ENCODE results near the gene ANKRD6.

ANKRD6 gene

DNA sequence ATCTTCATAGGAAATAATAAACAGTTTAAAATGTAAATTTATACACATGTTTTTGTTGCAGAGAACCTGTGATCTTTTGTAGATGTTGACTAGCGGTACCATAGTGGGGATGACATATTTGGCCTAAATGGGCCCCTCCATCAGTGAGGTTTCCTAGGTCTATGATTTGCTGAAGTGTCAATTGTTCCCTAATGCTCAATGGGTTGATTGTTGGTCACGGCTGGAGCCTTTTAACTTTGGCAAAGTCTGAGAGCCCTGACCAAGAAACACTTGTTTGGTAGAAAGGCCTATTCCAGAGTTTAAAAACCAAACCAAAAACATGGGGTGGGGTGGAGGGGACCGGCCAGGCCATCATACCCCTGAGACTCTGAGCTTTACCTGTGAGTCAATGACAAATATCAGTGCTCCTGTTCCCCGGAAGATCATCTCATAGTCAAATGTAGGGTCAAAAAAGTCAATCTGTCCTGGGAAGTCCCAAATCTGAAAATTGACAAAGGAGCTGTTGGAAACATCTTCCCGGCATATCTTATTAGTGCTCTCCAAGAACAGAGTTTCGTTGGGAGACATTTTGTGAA, 45.9 kb upstream of the ANKRD6 start:
- Histone ChIP-seq H3K9me3 (ENCODE audit: insufficient read depth, low read length) (no peaks in the 10 kb centered on the region), H3K4me3 (ENCODE audit: insufficient read depth, low read length, poor library complexity, severe bottlenecking) (no peak overlapping the region), H3K36me3 (ENCODE audit: low read length) (no peaks in the 10 kb centered on the region), H3K4me2 (ENCODE audit: low read depth, low read length, poor library complexity, severe bottlenecking) (peak overlapping the region; percentile 39), H3K27ac (ENCODE audit: low read depth, low read length) (peak overlapping the region; percentile 50), H3K9ac (ENCODE audit: low read length) (0 out of 2 replicates have a peak overlapping the region, but pooled peaks have one; percentile 2), H3K79me2 (ENCODE audit: insufficient read depth, low read length) (peaks cover 45% of the 10 kb centered on the region), H4K20me1 (ENCODE audit: low read depth, low read length) (no peaks in the 10 kb centered on the region), H3K27me3 (ENCODE audit: low read length) (no peaks in the 10 kb centered on the region), H3K9me2 (replicated peaks; ENCODE audit: insufficient read depth, low read length) (no peaks in the 10 kb centered on the region), H3F3A (ENCODE audit: insufficient read depth) (no peaks in the 10 kb centered on the region; the same call in 1 of the 2 replicates), H2AFZ (ENCODE audit: low read depth, low read length, severe bottlenecking) (no peak overlapping the region)
- TF ChIP-seq, protein P1, sequence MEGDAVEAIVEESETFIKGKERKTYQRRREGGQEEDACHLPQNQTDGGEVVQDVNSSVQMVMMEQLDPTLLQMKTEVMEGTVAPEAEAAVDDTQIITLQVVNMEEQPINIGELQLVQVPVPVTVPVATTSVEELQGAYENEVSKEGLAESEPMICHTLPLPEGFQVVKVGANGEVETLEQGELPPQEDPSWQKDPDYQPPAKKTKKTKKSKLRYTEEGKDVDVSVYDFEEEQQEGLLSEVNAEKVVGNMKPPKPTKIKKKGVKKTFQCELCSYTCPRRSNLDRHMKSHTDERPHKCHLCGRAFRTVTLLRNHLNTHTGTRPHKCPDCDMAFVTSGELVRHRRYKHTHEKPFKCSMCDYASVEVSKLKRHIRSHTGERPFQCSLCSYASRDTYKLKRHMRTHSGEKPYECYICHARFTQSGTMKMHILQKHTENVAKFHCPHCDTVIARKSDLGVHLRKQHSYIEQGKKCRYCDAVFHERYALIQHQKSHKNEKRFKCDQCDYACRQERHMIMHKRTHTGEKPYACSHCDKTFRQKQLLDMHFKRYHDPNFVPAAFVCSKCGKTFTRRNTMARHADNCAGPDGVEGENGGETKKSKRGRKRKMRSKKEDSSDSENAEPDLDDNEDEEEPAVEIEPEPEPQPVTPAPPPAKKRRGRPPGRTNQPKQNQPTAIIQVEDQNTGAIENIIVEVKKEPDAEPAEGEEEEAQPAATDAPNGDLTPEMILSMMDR (IDR thresholded peaks at IDR 0.05; ENCODE audit: insufficient read depth, low read length, poor library complexity, severe bottlenecking), result no peak

DNA sequence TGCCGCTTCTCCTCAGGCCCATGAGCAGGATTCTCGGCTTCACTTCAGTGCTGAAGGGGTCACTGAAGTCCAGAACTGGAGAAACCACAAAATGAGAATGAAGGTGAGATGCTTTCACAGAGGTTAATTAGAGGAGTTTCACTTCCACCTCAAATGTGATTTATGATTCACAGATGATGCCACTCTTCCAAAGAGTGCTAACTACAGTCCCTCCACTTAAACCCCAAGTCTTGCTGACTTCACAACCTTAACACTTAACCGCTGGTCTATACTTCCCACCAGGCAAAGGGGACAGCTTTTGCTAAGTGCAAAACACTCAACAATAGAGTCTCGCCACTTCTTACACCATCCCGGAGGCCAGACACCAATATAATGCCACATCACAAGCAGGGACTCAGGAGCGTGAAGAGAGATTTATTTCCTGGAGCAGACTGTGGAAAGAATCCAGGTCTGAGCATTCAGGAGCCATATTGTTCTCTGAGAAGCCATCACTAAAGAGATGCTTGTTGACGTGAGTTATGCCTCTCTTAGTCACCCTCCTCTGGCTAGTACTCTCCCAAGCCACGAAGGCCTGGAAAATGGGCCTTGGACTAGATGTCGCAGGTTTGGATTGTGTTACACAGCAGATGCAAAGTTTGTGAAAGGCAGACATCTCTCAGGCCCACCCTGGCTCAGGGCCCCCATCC, 45.3 kb upstream of the ANKRD6 start:
- Histone ChIP-seq H3K27me3 (ENCODE audit: low read length) (no peaks in the 10 kb centered on the region), H3K79me2 (ENCODE audit: insufficient read depth, low read length) (peaks cover 50% of the 10 kb centered on the region), H3K36me3 (ENCODE audit: low read length) (no peaks in the 10 kb centered on the region), H3K9ac (ENCODE audit: low read length) (peak overlapping the region; percentile 6; the same call in 1 of the 2 replicates), H2AFZ (ENCODE audit: low read depth, low read length, severe bottlenecking) (no peak overlapping the region), H3K4me2 (ENCODE audit: low read depth, low read length, poor library complexity, severe bottlenecking) (peak overlapping the region; percentile 39), H3K27ac (ENCODE audit: low read depth, low read length) (peak overlapping the region; percentile 52), H3K9me3 (ENCODE audit: insufficient read depth, low read length) (no peaks in the 10 kb centered on the region), H3K9me2 (replicated peaks; ENCODE audit: insufficient read depth, low read length) (no peaks in the 10 kb centered on the region), H3K4me3 (ENCODE audit: insufficient read depth, low read length, poor library complexity, severe bottlenecking) (no peak overlapping the region), H3F3A (ENCODE audit: insufficient read depth) (peaks cover under 1% of the 10 kb centered on the region; the same call in 1 of the 2 replicates), H4K20me1 (ENCODE audit: low read depth, low read length) (no peaks in the 10 kb centered on the region)
- TF ChIP-seq, protein P1 (IDR thresholded peaks at IDR 0.05; ENCODE audit: insufficient read depth, low read length, poor library complexity, severe bottlenecking), result no peak
- no peak for TF ChIP-seq EZH2phosphoT487 (conservative IDR thresholded peaks at IDR 0.05; ENCODE audit: low read length)

DNA sequence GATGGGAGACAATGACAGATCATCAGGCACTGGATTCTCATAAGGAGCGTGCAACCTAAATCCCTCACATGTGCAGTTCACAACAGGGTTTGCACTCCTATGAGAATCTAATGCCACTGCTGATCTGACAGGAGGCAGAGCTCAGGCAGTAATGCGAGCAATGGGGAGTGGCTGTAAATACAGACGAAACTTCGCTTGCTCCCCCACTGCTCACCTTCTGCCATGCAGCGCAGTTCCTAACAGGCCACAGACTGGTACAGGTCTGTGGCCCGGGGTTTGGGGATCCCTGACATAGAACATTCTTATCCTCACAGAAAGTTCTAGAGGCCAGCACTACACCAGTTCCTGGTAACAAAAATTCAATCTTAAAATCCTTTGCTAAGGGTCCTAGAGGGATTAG, 44.1 kb upstream of the ANKRD6 start:
- H3K9me2 ChIP-seq (replicated peaks; ENCODE audit: insufficient read depth, low read length), result no peaks in the 10 kb centered on the region
- no peak overlapping the region for H3K4me3 ChIP-seq (ENCODE audit: insufficient read depth, low read length, poor library complexity, severe bottlenecking)
- H3K79me2 ChIP-seq (ENCODE audit: insufficient read depth, low read length), result peaks cover 59% of the 10 kb centered on the region
- H3K36me3 ChIP-seq (ENCODE audit: low read length), result no peaks in the 10 kb centered on the region
- H2AFZ ChIP-seq (ENCODE audit: low read depth, low read length, severe bottlenecking), result no peak overlapping the region
- 0 out of 2 replicates have a peak, but pooled peaks cover 4% of the 10 kb centered on the region for H4K20me1 ChIP-seq (ENCODE audit: low read depth, low read length)
- no peaks in the 10 kb centered on the region for H3K9me3 ChIP-seq (ENCODE audit: insufficient read depth, low read length)
- H3F3A ChIP-seq (ENCODE audit: insufficient read depth), result peaks cover 4% of the 10 kb centered on the region; the same call in 1 of the 2 replicates
- TF ChIP-seq, protein P1 (IDR thresholded peaks at IDR 0.05; ENCODE audit: insufficient read depth, low read length, poor library complexity, severe bottlenecking), result no peak
- TF ChIP-seq EZH2phosphoT487 (conservative IDR thresholded peaks at IDR 0.05; ENCODE audit: low read length), result no peak
- H3K27me3 ChIP-seq (ENCODE audit: low read length), result no peaks in the 10 kb centered on the region
- H3K27ac ChIP-seq (ENCODE audit: low read depth, low read length), result no peak overlapping the region
- no peak overlapping the region for H3K9ac ChIP-seq (ENCODE audit: low read length)
- no peak overlapping the region for H3K4me2 ChIP-seq (ENCODE audit: low read depth, low read length, poor library complexity, severe bottlenecking)
